GM12878 (cell line): ENCODE data around the gene C3orf70. TPM values are rescaled to one million over a fixed set of nuclear protein-coding genes. Genes with fewer than 3 reads are reported as not detected.

Experiments used
- EGR1 ChIP-seq, 2 experiments: IDR thresholded peaks; 1 replicate in 1 of 2; 2 replicates in 1 of 2; pipeline ENCODE4 v1.6.1; 2011 to 2012; ENCODE audit warnings: low read depth in 2 of 2, low read length in 2 of 2, borderline replicate concordance in 1 of 2, mild to moderate bottlenecking in 1 of 2, moderate library complexity in 1 of 2
- FOXK2 ChIP-seq: fragments of 450-650 bp; IDR thresholded peaks from 2 replicates; pipeline ENCODE4 v1.6.1; 2017; ENCODE audit warnings: mild to moderate bottlenecking, moderate library complexity
- IKZF1 ChIP-seq: fragments of 450-650 bp; conservative IDR thresholded peaks from 2 replicates; pipeline ENCODE4 v1.6.1; 2017; ENCODE audit warnings: antibody characterized with exemption, mild to moderate bottlenecking
- IRF4 ChIP-seq: IDR thresholded peaks from 2 replicates; pipeline ENCODE4 v1.6.1; 2011; ENCODE audit warnings: low read depth, low read length
- LARP7 ChIP-seq: fragments of 450-650 bp; IDR thresholded peaks from 2 replicates; pipeline ENCODE4 v1.6.1; 2017; ENCODE audit warnings: mild to moderate bottlenecking
- MEF2B ChIP-seq: fragments of 450-650 bp; IDR thresholded peaks from 2 replicates; pipeline ENCODE4 v1.6.1; 2018; ENCODE audit warnings: mild to moderate bottlenecking, moderate library complexity; ENCODE audit not compliant: partially characterized antibody, poor library complexity, severe bottlenecking
- MXI1 ChIP-seq: fragments of 150-350 bp; IDR thresholded peaks from 2 replicates; pipeline ENCODE4 v1.6.1; 2011; ENCODE audit warnings: low read depth, mild to moderate bottlenecking, inconsistent platforms, low read length, improper control_type of control experiment
- NFIC ChIP-seq: IDR thresholded peaks from 2 replicates; pipeline ENCODE4 v1.6.1; 2012; ENCODE audit warnings: low read depth, mild to moderate bottlenecking, inconsistent platforms, low read length, moderate library complexity
- PML ChIP-seq: IDR thresholded peaks from 2 replicates; pipeline ENCODE4 v1.6.1; 2012; ENCODE audit warnings: low read length, inconsistent platforms
- POLR2AphosphoS5 ChIP-seq: IDR thresholded peaks from 2 replicates; pipeline ENCODE4 v1.6.1; 2011; ENCODE audit warnings: mild to moderate bottlenecking, low read length, inconsistent platforms
- polyA plus RNA-seq, 11 experiments: library from polyadenylated mRNA; depleted of rRNA in 4 of 11; unstranded in 6 of 11; stranded (reverse) in 5 of 11; fragments of >200 nt; fragmentation: Nextera tagmentation in 4 of 11; fragmentation: Illumina TruSeq in 1 of 11; extraction: Ambion mirVana in 4 of 11; extraction: Trizol in 1 of 11; gene quantifications; 1 replicate in 1 of 11; 2 replicates in 10 of 11; pipeline versions ENCODE4 v1.2.1 to v1.2.3, GENCODE V29; 2011 to 2016; ENCODE audit warnings: inconsistent platforms in 2 of 11, missing spikeins in 2 of 11, low read depth in 1 of 11
- total RNA-seq, 4 experiments: library from RNA; depleted of rRNA in 3 of 4; stranded (reverse); fragments of >200 nt in 3 of 4; fragmentation: Illumina TruSeq in 1 of 4; extraction: Trizol in 1 of 4; gene quantifications; 2 replicates each; pipeline versions ENCODE4 v1.2.1 to v1.2.3, GENCODE V29; 2013 to 2021
- TF ChIP-seq, protein P1 (sequence below): IDR thresholded peaks from 2 replicates; pipeline ENCODE4 v1.6.1; 2011; ENCODE audit warnings: low read depth, low read length, improper control_type of control experiment, borderline replicate concordance
- TF ChIP-seq, protein P2 (sequence below): fragments of 450-650 bp; IDR thresholded peaks from 2 replicates; pipeline ENCODE4 v1.6.1; 2014; ENCODE audit warnings: mild to moderate bottlenecking
- TF ChIP-seq, protein P3 (sequence below): fragments of 450-650 bp; IDR thresholded peaks from 2 replicates; pipeline ENCODE4 v1.6.1; 2018; ENCODE audit warnings: mild to moderate bottlenecking, low read depth, moderate library complexity; ENCODE audit not compliant: partially characterized antibody

The C3orf70 gene
- total and polyA plus RNA-seq, 10 of the 15 experiments (the other 5 are each of a cell fraction or from before 2014, with no cell fraction given) = 0.03 to 0.04 TPM; not detected in 8

DNA sequence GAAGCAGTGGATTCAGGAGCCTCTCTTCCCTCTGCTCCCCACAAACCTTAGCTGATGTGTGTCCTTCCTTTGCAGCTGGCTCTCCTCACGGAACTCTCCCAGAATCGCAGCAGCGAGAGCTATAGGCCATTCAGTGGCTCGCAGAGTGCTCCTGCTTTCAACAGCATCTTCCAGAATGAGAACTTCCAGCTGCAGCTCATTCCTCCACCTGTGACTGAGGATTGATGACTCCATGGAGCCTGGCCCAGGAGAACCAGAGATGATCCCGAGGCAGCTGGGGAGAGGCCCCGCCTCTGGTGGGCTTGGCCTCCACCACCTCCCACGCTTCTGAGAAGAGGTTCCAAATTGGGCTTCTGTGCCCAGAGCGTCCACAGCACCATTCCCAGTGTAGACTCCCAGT, 101.1 kb downstream of the C3orf70 start (continued):
- TF ChIP-seq, protein P1, sequence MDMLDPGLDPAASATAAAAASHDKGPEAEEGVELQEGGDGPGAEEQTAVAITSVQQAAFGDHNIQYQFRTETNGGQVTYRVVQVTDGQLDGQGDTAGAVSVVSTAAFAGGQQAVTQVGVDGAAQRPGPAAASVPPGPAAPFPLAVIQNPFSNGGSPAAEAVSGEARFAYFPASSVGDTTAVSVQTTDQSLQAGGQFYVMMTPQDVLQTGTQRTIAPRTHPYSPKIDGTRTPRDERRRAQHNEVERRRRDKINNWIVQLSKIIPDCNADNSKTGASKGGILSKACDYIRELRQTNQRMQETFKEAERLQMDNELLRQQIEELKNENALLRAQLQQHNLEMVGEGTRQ = no peak
- TF ChIP-seq PML (no peak), IRF4 (no peak), IKZF1 (no peak), EGR1 (IDR thresholded peaks at IDR 0.05; ENCODE audit: borderline replicate concordance in 1 of 2, low read depth in 2 of 2, low read length in 2 of 2) (no peak), MEF2B (no peak), FOXK2 (no peak), POLR2AphosphoS5 (no peak), NFIC (no peak), LARP7 (no peak), MXI1 (no peak)
- TF ChIP-seq, protein P2, sequence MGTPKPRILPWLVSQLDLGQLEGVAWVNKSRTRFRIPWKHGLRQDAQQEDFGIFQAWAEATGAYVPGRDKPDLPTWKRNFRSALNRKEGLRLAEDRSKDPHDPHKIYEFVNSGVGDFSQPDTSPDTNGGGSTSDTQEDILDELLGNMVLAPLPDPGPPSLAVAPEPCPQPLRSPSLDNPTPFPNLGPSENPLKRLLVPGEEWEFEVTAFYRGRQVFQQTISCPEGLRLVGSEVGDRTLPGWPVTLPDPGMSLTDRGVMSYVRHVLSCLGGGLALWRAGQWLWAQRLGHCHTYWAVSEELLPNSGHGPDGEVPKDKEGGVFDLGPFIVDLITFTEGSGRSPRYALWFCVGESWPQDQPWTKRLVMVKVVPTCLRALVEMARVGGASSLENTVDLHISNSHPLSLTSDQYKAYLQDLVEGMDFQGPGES = no peak
- TF ChIP-seq, protein P3, sequence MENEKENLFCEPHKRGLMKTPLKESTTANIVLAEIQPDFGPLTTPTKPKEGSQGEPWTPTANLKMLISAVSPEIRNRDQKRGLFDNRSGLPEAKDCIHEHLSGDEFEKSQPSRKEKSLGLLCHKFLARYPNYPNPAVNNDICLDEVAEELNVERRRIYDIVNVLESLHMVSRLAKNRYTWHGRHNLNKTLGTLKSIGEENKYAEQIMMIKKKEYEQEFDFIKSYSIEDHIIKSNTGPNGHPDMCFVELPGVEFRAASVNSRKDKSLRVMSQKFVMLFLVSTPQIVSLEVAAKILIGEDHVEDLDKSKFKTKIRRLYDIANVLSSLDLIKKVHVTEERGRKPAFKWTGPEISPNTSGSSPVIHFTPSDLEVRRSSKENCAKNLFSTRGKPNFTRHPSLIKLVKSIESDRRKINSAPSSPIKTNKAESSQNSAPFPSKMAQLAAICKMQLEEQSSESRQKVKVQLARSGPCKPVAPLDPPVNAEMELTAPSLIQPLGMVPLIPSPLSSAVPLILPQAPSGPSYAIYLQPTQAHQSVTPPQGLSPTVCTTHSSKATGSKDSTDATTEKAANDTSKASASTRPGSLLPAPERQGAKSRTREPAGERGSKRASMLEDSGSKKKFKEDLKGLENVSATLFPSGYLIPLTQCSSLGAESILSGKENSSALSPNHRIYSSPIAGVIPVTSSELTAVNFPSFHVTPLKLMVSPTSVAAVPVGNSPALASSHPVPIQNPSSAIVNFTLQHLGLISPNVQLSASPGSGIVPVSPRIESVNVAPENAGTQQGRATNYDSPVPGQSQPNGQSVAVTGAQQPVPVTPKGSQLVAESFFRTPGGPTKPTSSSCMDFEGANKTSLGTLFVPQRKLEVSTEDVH = no peak
